ENCODE measurements around the gene DPM2.

Gene DPM2

DNA sequence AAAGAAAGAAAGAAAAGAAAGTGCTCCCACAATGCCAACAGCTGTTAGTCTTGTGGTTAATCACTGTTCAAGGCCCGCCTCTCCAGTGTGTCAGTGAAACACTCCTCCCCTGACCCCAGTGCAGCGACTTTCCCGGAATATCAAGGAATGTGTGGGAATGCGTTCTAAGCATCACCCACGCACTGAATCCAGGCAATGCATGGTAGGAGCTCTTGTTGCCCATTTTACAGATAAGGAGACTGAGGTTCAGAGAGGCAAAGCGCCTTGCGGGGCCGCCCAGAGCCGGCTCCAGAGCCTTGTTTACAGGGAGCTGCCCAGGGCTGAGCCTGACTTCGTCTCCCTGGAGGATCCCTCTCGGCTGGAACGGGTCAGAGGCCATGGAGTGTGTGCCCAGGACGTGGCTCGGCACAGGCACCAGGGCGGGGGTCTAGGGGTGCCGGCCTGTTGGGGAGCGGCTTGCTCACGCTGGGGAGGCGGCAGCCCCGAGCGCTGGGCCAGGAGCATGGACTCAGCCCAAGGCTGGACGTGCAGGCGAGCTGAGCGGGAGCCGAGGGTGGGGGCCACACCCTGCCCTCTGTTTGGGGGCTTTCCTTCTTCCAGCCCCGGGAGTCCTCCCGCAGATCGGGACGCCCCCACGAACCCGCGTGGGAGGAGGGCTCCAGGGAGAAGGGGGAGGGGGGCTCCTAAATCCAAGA is 39.1 kb downstream of the DPM2 start:
- DNase-seq (ENCODE audit: low spot score): no peak

DNA sequence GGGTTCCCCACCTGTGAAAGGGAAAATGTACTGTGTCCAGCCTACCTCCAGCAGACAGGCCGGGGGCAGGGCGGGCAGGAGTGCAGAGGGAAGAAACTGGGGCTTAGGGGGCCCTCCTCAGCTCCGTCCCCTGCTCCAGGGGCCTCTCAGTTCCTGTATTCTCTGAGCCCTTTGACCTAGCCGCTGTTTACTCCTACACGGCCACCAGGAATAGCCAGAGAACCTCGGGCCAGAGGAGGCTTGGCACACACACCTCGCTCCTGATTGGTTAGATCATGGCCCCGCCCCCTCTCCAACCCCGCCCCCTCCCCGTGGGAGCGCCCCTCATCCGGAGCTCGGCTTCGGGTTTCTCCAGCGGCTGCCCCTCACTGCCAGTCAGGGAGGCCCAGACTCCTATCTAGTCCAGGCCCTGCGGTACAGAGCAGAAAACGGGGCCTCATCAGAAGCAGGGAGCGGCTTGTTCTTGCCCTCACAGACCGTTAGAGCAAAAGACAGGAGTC is 40.4 kb downstream of the DPM2 start:
- DNase-seq (ENCODE audit: low spot score): peak; percentile 80

DNA sequence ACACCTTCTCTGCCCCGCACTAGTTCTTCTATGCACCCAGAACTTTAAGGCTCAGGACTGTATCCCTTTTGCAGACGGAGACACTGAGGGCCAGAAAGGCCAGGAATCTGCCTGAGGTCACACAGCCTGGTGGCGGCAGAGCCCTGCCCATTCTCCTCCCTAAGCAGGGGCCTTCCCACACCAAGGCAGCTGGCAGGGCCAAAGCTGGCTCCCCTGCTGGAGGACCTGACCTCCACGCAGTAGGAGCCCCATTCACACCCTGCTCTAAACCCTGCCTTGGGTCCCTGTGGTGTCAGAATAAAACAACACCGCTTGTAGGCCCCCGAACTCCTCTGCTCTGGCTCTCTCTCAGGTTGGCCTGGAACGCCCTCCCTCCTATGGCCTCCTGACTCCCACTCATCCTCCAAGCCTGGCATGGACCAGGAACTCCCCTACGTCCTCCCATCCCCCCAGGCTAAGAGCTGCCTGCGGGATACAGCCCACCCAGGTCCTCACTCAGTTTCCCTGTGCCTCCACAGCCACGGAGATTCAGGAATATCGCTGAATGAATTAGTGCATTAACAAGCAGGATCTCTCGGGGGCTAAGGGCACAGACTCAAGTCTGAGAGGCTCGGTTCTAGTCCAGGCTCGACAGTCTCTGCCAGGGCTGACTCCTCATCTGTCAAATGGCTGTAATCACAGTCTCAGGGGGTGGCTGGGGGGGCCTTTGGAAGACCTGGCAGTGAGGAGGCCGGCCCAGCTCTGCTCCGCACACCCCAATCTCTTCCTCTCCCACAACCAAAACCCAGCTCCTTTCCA is 41.1 kb downstream of the DPM2 start:
- no peak for DNase-seq (ENCODE audit: low spot score)

DNA sequence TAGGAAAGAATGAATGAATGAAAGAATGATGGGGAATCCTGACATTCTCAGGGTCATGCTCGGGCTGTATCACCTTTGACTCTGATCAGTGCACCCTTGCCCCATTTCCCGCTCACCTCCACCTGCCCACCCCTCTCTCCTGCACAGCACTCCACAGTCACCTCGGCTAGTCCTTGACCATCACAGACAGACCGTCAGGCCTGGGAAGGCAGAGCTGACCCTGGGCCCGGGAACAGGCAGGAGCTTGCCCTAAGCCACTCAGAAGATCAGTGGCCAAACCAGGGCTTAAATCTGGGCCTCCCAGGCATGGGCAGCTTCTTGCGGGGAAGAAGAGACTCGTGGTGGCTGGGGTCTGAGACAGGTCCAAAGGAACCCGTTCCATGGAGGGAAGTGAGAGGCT is 41.8 kb downstream of the DPM2 start:
- no peak for DNase-seq (ENCODE audit: low spot score)

DNA sequence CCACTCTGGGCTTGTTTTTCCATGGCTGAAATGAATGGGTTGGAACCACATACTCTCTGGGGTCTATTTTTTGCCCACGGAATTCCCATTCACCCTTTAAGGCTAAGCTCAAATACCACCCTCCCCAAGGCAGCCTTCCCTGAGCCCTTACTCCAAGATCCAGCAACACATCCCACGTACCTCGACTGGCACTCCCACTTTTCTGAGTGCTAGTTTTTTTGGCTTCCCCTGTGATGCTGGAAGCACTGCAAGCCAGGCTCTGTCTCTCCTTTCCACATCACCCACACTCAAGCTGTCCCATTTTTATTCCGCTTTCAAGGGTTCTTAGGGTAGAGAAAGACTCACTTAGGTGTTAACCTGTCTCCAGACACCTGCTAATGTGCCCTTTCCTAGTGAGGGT is 44.3 kb downstream of the DPM2 start:
- no peak for DNase-seq (ENCODE audit: low spot score)

DNA sequence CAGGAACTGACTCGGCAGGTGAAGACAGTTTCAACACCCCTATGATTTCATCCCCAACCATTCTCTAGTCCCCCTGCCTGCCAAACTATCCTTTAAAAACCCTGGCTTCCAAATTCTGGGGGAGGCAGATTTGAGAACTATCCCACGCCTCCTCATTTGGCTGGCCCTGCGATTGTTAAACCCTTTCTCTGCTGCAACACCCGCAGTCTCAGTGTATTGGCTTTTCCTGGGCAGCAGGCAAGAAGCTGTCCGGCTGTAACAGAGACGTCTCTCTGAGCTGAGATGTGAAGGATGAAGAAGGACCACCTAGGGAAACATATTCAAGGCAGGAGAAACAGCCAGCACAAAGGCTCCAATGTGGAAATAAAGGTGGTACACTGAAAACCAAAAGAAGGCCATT is 44.8 kb downstream of the DPM2 start:
- no peak for DNase-seq (ENCODE audit: low spot score)

DNA sequence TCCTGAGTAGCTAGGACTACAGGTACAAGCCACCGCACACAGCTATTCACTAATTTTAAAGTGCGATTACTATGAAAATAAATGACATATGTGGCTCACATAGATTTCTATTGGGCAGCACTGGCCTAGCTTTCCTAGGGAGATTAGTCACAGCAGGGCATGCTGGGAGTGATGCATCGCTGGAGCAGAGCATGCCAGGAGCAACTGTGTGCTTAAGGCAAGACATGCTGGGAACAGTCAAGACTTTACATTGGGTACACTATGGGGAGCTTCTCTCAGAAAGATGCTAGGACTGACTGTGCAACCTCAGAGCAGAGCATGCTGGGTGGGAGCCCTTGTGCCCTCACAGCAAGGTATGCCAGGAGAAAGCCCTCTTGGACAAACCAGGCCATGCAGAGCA is 47.6 kb downstream of the DPM2 start:
- no peak for DNase-seq (ENCODE audit: low spot score)

DNA sequence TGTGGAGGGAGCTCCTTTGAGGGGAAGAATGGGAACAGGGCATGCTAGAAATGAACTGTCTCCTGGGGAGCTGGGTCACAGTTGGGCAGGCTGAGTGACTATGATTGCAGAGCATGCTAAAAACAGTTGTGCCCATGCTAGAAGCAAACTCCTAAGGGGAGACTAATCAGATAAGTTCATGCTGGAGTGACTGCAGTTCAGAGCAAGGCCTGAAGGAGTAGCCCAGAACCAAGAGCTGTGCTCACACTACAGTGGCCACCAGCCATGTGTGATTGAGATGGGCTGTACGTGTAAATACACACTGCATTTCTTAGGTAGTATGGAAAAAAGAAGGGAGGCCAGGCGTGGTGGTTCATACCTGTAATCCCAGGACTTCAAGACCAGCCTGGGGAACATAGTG is 49.9 kb downstream of the DPM2 start:
- peak; percentile 51 for DNase-seq (ENCODE audit: low spot score)

DNA sequence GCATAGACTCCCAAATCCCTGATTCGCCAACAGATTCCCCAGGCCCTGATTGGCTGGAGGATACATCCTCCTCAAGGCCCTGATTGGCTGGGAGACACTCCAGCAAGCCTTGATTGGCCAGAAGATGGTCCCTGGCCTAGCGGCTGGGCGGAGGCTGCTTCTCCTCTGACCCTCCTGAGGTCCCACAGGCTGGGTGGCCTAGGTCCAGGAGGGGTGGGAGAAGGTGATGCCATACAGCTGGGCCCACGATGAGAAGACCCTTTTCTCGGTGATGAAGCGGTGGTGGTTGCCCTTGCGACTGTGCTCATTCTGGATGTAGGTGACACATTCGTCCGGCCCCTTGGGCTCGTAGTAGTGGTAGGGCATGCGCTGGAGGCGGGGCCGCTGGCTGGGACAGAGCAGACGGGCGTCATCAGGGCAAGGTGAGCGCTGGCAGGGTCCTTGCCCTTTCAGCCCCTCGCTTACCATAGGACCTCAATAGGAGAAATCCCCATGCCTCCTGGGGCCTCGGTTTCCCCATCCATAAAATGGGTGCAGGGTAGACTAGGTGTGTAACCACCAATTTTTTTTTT is 51.2 kb downstream of the DPM2 start:
- no peak for DNase-seq (ENCODE audit: low spot score)

DNA sequence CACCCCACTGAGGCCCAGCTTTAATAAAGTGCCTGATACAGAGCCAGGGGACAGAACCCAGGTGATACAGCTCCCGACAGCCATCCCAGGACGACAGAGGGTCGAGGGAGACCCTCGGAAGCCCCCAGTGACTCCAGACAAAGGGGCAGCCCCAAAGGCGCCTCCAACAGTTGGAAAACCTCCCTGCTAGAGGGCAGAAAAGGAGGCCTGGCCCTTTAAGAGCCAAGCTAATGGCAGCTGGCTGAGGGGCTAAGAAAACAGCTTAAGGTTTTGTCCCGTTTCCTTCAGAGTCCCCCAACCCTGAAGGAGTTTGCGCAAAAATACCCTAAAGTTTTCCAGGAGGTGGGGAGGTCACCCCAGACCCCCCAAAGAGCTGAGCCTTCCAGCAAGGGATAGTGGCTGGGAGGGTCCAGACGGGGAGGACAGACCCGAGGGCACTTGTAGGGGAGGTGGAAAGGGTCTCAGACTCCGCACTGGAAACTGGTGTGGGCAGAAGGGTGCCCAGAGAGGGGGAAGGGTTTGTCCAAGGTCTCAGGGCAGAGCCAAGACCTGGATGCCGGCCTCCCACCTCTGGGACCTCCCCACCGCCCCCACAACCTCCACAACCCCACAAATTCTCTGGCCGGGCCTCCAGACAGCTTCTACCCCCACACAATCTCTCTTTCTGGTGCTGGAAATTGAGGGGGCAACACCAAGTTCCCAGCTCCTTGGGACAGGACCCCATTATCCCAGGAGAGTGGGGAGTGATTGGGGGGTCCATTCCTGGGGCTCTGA is 52.0 kb downstream of the DPM2 start:
- no peak for DNase-seq (ENCODE audit: low spot score)
